Nephron progenitor cell (in vitro differentiated cells): ENCODE measurements around the gene ATIC.

ENCODE experiments used
- DNase-seq: peaks from one replicate; pipeline ENCODE4 v3.0.0; 2021
- H3K27ac Mint-ChIP-seq: 2 replicates; pipeline ENCODE4 v1.8.0; 2021; ENCODE audit warnings: mild to moderate bottlenecking, moderate library complexity, mixed read lengths
- H3K27me3 Mint-ChIP-seq: 2 replicates; pipeline ENCODE4 v1.8.0; 2021; ENCODE audit warnings: mild to moderate bottlenecking, low read depth, mixed read lengths; ENCODE audit not compliant: poor library complexity
- H3K36me3 Mint-ChIP-seq: 2 replicates; pipeline ENCODE4 v1.8.0; 2021; ENCODE audit warnings: low read depth, mixed read lengths
- H3K4me1 Mint-ChIP-seq: 2 replicates; pipeline ENCODE4 v1.8.0; 2021; ENCODE audit warnings: mixed read lengths
- H3K4me3 Mint-ChIP-seq: 2 replicates; pipeline ENCODE4 v1.8.0; 2021; ENCODE audit warnings: mild to moderate bottlenecking, moderate library complexity, mixed read lengths
- H3K9me3 Mint-ChIP-seq: 2 replicates; pipeline ENCODE4 v1.8.0; 2021; ENCODE audit warnings: mild to moderate bottlenecking, moderate library complexity, mixed read lengths
- TF ChIP-seq, protein P1 (sequence below): fragments of 200-600 bp; sonication (generic); IDR thresholded peaks from 2 replicates; pipeline ENCODE4 v1.5.0; 2021; ENCODE audit warnings: antibody characterized with exemption

ATIC gene

DNA sequence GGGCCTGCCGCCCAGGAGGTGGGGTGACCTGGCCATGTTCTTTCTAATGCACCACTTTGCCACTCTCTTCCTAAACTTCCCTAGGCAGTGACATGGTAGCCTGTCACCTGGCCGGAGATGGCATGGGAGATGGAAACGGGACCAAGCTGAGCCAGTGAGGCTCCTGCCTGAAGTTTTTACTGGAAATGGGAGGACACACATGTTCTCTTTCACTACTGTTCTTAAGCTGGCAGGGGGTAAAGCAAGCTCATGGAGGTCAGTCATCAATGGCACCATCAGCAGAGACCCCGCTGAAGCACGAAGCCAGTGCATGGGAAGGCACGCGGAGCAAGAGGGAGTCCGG, 50.7 kb downstream of the ATIC start:
- H3K9me3 Mint-ChIP-seq: no peaks in the 10 kb centered on the region
- TF ChIP-seq, protein P1, sequence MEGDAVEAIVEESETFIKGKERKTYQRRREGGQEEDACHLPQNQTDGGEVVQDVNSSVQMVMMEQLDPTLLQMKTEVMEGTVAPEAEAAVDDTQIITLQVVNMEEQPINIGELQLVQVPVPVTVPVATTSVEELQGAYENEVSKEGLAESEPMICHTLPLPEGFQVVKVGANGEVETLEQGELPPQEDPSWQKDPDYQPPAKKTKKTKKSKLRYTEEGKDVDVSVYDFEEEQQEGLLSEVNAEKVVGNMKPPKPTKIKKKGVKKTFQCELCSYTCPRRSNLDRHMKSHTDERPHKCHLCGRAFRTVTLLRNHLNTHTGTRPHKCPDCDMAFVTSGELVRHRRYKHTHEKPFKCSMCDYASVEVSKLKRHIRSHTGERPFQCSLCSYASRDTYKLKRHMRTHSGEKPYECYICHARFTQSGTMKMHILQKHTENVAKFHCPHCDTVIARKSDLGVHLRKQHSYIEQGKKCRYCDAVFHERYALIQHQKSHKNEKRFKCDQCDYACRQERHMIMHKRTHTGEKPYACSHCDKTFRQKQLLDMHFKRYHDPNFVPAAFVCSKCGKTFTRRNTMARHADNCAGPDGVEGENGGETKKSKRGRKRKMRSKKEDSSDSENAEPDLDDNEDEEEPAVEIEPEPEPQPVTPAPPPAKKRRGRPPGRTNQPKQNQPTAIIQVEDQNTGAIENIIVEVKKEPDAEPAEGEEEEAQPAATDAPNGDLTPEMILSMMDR: no peak
- peaks cover 61% of the 10 kb centered on the region for H3K36me3 Mint-ChIP-seq
- H3K27ac Mint-ChIP-seq: peak overlapping the region; percentile 73
- H3K4me1 Mint-ChIP-seq: no peaks in the 10 kb centered on the region
- H3K4me3 Mint-ChIP-seq: no peak overlapping the region
- DNase-seq: no peak
- H3K27me3 Mint-ChIP-seq: no peaks in the 10 kb centered on the region

DNA sequence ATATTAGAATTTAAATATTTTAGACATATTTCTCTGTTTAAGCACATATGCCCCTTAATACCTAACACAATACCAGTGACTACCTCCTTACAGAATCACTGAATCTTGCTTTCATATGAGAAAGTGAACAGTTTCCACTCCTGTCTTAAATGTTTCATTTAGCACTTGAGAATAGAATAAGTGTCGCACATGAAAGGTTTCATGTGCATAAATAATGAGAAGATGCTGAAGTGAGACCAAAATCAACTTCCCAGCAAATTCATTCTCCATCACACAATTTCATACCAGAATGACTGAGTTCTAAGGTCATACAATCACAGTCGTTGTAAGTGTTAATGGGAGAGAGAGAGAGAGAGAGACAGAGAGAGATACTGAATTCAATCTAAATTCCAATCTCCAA, 51.2 kb downstream of the ATIC start:
- H3K4me1 Mint-ChIP-seq: no peaks in the 10 kb centered on the region
- H3K9me3 Mint-ChIP-seq: no peaks in the 10 kb centered on the region
- no peak overlapping the region for H3K4me3 Mint-ChIP-seq
- H3K36me3 Mint-ChIP-seq: peaks cover 66% of the 10 kb centered on the region
- H3K27ac Mint-ChIP-seq: no peak overlapping the region
- no peak for DNase-seq
- no peaks in the 10 kb centered on the region for H3K27me3 Mint-ChIP-seq
- TF ChIP-seq, protein P1: no peak

DNA sequence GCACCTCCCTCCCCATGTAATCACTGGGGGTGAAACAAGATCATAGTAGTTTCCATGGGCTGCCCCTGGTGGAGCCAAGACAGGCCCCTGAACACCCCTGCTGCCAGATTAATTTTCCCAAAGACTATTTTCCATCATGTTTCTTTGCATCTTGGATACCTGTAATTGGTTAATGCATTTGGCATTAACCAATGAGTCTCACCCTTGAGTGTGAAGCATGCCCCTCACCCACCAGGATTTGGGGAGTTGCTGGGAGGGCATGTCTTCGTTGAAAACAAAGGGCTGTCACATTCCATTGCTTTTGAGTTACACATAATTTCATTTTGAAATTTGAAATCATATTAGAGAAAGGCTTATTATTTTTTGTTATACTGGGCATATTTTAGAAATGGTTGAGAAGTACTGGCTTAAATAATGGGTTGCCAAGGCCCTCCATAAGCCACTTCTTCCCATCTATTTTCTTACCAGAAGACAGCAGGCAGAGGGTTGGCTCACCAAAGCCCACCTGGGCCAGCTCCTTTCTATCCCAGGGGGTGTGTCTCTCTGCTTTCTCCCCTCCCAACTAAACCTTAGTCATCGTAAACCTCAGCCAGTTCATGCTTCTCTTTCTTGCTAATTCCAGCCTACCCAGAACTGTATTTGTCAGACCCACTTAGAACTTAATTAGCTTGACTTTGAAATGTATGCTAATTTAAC, 51.8 kb downstream of the ATIC start:
- Mint-ChIP-seq H3K36me3 (peaks cover 70% of the 10 kb centered on the region), H3K9me3 (no peaks in the 10 kb centered on the region), H3K27ac (no peak overlapping the region), H3K4me1 (no peaks in the 10 kb centered on the region), H3K27me3 (no peaks in the 10 kb centered on the region), H3K4me3 (no peak overlapping the region)
- TF ChIP-seq, protein P1: no peak
- DNase-seq: no peak

DNA sequence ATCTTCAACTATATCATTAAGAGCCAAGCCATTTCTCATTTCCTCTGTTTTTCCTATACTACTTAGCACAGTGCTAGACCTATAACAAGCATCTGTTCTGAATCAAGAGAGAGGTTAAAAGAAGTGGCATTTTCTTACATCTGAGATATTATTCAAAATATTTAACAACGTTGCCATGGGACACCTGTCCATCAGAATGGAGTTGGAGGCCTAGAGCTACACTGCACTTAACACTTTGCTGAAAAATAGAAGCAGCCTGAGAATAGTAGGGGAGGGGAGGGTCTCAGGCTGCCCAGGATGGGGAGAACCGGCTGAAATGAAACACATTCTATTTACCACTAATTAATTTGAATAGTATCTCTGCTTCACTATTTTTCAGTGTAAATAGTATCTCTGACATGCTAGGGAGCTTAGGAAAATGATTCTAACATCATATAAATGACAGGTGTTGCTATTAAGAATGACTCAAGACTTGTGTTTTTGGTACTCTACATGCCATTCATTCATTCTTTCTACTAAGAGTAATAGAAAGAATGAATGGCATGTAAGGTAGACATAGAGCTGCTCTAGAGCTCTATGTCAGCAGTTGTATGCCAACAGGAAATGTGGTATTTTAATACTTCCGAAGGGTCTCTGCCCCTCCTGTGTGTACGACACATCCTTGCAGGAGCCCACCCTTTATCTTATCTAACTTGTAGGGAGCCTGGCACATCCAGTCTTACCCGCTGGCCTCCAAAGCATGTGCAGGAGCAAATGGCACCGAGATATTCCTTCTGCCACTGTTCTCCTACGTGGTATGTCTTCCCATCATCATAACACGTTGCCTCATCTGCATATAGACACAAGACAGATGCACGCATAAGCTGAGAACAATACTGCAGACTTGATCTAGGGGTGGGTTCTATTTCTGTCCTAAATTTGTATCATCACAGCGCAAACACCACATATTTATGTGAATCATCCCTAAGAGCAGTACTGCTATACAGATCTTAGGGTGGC, 52.6 kb downstream of the ATIC start:
- no peaks in the 10 kb centered on the region for H3K9me3 Mint-ChIP-seq
- no peak overlapping the region for H3K27ac Mint-ChIP-seq
- peaks cover 78% of the 10 kb centered on the region for H3K36me3 Mint-ChIP-seq
- no peak for DNase-seq
- TF ChIP-seq, protein P1: no peak
- no peak overlapping the region for H3K4me3 Mint-ChIP-seq
- H3K4me1 Mint-ChIP-seq: no peaks in the 10 kb centered on the region
- no peaks in the 10 kb centered on the region for H3K27me3 Mint-ChIP-seq

DNA sequence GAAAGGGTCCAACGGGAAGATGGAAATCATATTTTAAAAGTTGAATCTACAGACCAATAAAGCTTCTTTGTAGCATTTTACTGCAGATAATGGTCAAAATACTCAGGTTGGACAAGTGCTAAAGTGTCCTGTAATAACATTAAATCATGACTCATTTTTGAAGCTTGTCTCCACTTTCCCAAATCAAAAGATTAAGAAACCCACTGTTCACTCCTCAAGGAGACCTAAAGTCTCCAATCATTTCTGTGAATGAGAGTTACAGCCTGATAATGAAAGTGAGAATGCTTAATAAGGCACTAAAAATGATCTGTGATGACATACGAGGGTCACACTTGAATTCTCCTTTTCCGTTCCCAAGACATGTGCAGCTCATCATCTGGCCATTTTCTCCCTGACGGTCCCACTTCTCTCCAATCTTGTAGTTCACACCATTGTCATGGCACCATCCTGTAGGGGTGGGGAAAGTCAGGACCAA, 53.4 kb downstream of the ATIC start:
- Mint-ChIP-seq H3K27ac (no peak overlapping the region), H3K36me3 (peaks cover 84% of the 10 kb centered on the region), H3K9me3 (no peaks in the 10 kb centered on the region), H3K4me3 (no peak overlapping the region), H3K27me3 (no peaks in the 10 kb centered on the region), H3K4me1 (no peaks in the 10 kb centered on the region)
- TF ChIP-seq, protein P1: no peak
- no peak for DNase-seq
